WI38 (cell line): ENCODE data around the gene MVB12B.

Source experiments
- H3K4me3 ChIP-seq: 2 replicates; pipeline ENCODE4 v1.5.1; 2011; ENCODE audit warnings: low read depth, mild to moderate bottlenecking, control low read depth, low read length
- TF ChIP-seq, protein P1 (sequence below): IDR thresholded peaks from 2 replicates; pipeline ENCODE4 v1.5.1; 2012; ENCODE audit warnings: low read depth, mild to moderate bottlenecking, control low read depth, low read length

The MVB12B gene

DNA sequence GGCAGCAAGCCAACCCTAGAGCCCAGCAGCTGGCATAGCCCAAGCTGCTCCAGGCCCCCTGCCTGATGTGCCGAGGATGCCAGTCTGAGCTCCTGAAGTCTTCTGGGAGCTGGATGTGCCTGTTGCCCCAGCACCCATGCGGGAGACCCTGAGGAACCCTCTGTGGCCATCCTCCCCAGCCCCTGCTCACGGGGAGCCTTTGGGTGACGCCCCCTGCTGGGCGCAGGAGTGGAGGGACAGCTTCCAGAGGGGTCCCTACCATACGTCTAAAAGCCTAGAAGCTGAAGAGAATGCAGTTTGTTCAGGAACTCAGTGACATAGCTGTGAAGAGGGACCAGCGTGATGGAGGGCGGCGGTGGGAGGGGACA lies 33.1 kb upstream of the MVB12B start:
- TF ChIP-seq, protein P1, sequence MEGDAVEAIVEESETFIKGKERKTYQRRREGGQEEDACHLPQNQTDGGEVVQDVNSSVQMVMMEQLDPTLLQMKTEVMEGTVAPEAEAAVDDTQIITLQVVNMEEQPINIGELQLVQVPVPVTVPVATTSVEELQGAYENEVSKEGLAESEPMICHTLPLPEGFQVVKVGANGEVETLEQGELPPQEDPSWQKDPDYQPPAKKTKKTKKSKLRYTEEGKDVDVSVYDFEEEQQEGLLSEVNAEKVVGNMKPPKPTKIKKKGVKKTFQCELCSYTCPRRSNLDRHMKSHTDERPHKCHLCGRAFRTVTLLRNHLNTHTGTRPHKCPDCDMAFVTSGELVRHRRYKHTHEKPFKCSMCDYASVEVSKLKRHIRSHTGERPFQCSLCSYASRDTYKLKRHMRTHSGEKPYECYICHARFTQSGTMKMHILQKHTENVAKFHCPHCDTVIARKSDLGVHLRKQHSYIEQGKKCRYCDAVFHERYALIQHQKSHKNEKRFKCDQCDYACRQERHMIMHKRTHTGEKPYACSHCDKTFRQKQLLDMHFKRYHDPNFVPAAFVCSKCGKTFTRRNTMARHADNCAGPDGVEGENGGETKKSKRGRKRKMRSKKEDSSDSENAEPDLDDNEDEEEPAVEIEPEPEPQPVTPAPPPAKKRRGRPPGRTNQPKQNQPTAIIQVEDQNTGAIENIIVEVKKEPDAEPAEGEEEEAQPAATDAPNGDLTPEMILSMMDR = peak; percentile 16; the same call in 1 of the 2 replicates
- no peak overlapping the region for H3K4me3 ChIP-seq

DNA sequence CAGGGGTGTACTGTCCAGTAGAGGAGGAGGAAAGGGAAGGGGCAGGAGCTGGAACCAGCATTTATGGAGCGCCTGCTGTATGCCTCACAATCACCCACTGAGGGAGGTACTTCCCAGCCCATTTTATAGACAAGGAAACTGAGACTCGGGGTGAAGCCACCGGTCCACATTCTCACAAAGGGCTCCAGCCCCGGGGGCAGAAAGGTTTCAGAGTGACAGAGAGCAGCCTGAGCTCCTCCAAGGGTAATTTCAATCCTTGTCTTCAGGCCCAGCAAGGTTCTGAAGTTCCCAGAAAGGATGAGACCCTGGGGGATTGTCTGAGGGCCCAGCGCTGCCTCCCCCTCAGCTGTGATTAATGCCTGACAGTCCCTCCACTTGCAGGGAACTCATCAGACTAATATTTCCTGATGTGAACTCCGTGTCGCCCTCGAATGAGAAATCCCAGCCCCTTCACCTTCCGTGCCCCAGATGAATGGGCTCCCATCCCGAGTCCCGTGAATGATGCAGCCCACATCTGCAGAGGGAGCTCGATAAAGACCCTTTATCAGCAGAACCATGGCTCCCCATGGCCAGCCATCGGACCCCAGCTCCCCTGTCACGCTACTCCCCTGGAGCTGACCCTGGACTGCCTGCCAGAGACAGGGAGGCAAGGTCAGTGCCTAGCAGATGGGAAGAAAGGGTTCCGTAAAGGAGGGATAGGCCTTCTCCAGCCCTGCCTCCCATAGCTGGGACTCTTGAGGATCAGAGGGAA lies 32.1 kb upstream of the MVB12B start:
- TF ChIP-seq, protein P1 = no peak

DNA sequence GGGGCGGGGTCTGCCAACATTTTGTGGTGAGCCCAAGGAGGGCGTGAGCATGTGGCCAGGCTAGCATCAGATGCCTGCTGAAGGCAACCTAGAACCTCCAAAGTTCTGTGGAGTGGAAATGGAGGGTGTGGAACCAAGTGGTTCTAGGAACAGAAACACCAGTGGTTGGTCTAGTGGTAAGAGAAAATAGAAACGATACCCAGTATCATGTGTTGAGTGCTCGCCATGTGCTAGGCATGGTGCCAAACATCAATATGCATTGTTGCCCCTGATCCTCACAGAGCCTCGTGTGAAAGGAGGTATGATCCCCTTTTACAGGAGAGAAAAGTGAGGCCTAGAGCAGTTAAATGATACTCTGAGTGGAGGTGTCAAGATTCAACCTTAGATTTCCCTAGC lies 31.5 kb upstream of the MVB12B start:
- TF ChIP-seq, protein P1 = no peak

More for the DNA sequence above, 32.1 kb upstream of the MVB12B start:
- H3K4me3 ChIP-seq = no peak overlapping the region

DNA sequence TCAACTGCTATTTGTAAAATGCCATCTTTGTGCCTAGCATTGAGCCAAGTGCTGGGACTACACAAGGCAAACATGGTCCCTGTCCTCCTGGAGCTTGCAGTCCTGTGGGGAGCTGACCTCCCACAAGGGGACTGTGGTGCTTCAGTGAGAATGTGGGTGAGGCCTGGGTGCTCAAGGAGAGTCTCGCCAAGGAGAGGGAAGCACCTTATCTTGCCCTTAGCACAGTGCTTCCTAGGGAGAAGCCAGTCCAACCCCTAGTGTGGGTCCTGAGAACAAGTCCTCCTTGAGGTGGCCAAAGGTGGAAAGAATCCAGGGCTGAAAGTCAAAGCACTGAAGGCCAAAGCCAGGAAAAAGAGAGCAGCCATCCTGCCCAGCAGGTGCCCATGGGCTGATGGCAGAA lies 31.1 kb upstream of the MVB12B start:
- no peak overlapping the region for H3K4me3 ChIP-seq
- TF ChIP-seq, protein P1 = no peak

More for the DNA sequence above, 31.5 kb upstream of the MVB12B start:
- no peak overlapping the region for H3K4me3 ChIP-seq

DNA sequence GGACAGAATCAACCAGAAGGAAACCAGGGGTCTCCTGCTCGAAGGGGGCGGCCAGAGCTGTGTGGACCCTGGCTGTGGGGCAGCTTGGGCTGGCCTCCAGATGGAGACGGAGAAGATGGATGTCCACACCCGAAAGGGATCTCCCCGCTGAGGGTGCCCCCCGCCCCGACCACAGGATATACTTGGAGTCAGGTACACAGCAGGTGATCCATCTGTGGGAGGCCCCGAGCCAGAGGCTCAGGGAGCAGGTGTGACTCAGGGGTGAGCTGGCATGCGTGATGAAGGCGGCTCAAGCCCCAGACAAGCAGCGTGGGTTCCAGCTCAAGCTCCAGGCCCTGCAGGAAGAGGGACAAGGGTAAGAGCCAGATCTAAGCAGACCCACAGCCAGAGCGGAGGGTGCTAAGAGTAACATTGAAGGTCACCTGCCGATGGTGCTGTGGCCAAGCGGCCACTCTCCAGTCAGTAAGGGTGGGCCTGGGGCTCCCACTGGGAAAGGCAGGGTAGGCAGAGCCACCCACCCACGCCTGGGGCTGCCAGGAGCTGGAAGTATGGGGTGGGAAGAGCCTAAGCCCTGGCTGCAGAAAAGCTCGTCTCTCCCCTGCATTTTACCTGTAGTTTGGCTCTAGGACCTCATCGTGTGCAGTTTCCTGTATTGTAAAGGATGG lies 30.6 kb upstream of the MVB12B start:
- H3K4me3 ChIP-seq = no peak overlapping the region
- TF ChIP-seq, protein P1 = no peak

DNA sequence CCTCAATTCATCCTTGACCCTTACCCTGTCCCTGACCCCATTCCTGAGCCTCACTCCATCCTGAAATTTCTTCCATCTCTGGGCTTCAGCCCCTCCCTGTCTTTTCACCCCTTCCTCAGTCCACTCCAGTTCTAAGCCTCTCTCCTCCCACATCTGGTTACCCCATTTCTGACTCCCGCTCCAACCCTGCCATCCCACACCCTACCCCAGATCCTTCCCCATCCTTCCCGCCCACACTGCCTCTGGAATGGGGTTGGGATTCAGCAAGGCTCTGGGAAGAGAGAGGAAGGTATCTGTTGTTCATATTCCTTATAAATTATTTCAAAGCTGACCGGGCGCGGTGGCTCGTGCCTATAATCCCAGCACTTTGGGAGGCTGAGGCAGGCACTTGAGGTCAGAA lies 29.9 kb upstream of the MVB12B start:
- no peak overlapping the region for H3K4me3 ChIP-seq
- TF ChIP-seq, protein P1 = no peak

DNA sequence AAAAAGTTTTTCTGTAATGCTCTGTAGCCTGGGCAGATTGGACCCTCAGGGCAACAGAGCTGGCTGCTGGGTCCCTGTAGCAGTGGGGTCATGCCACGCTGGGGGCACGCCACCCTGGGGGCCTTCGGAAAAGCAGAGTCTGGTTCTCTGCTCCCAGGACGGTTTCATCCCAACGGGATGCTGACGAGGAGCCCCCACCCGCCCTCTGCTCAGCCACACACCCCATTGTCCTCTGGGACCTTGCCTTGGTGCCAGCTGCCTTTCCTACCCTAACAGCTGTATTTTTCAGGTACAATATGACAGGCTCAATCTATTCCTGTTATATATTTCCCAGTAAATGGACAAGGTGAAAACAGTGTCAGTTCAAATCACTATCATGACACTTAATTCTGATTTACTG lies 29.0 kb upstream of the MVB12B start:
- TF ChIP-seq, protein P1 = no peak
- H3K4me3 ChIP-seq = no peak overlapping the region
